Measurements from ENCODE around the gene LRBA. TPM values are rescaled to one million over a fixed set of nuclear protein-coding genes. Genes with fewer than 3 reads are reported as not detected.

The LRBA gene
- total RNA-seq, 1 experiment from 2014 or later, result 69.1 TPM

- TF ChIP-seq AFF4 (CRISPR knock-in tag; IDR thresholded peaks at IDR 0.05; ENCODE audit: borderline replicate concordance) (no peak), ATF1 (CRISPR knock-in tag; IDR thresholded peaks at IDR 0.05) (no peak), NR1H2 (CRISPR knock-in tag; IDR thresholded peaks at IDR 0.05) (no peak), E2F4 (CRISPR knock-in tag; IDR thresholded peaks at IDR 0.05; ENCODE audit: borderline replicate concordance, low read depth) (no peak), ZNF138 (CRISPR knock-in tag; conservative IDR thresholded peaks at IDR 0.05) (no peak), ZNF512 (CRISPR knock-in tag; IDR thresholded peaks at IDR 0.05; ENCODE audit: borderline replicate concordance) (no peak), ZNF416 (CRISPR knock-in tag; IDR thresholded peaks at IDR 0.05) (no peak), MYBL2 (CRISPR knock-in tag; IDR thresholded peaks at IDR 0.05) (no peak), E2F1 (CRISPR knock-in tag; IDR thresholded peaks at IDR 0.05) (no peak)
Observed at GRCh38 chr4:151052785-151053184, 37.7 kb upstream of the LRBA start (continued).

GRCh38 chr4:151049430-151049884 is 34.4 kb upstream of the LRBA start:
- peak overlapping the region; percentile 82 for H3K27ac Mint-ChIP-seq
- H3K9me3 Mint-ChIP-seq, result no peaks in the 10 kb centered on the region
- H3K36me3 Mint-ChIP-seq, result no peaks in the 10 kb centered on the region
- DNase-seq (ENCODE audit: low spot score) (peak; percentile 75), ATAC-seq (peak; percentile 86)
- POLR2A ChIA-PET, result interaction anchor here (1.8 kb wide), 1 partner anchor 34 kb away, joined by 8 read pairs; the partner anchor contains the start of gene LRBA
- H3K27me3 Mint-ChIP-seq (ENCODE audit: low read depth), result no peaks in the 10 kb centered on the region
- H3K4me1 Mint-ChIP-seq, result peaks cover 24% of the 10 kb centered on the region
- H3K4me3 Mint-ChIP-seq, result peak overlapping the region; percentile 67
- CTCF ChIA-PET, result interaction anchor here (1.0 kb wide), 2 partner anchors 49 to 89 kb away, joined by 3 read pairs; no protein-coding TSS in a partner anchor
- no peak for TF ChIP-seq NR3C1 (CRISPR knock-in tag; conservative IDR thresholded peaks at IDR 0.05; ENCODE audit: low read depth)
- no peak for TF ChIP-seq ZNF232 (CRISPR knock-in tag; IDR thresholded peaks at IDR 0.05)
- no peak for TF ChIP-seq ZSCAN18 (CRISPR knock-in tag; IDR thresholded peaks at IDR 0.05)
- peak; percentile 62; the same call in 1 of the 2 replicates for TF ChIP-seq FOXP1 (CRISPR knock-in tag; IDR thresholded peaks at IDR 0.05; ENCODE audit: borderline replicate concordance)
- no peak for TF ChIP-seq OVOL2 (CRISPR knock-in tag; IDR thresholded peaks at IDR 0.05; ENCODE audit: borderline replicate concordance)
- no peak for TF ChIP-seq E2F1 (CRISPR knock-in tag; IDR thresholded peaks at IDR 0.05)
- no peak for TF ChIP-seq AFF4 (CRISPR knock-in tag; IDR thresholded peaks at IDR 0.05; ENCODE audit: borderline replicate concordance)
- TF ChIP-seq HMGA2 (CRISPR knock-in tag; IDR thresholded peaks at IDR 0.05), result no peak
- TF ChIP-seq FOXJ3 (CRISPR knock-in tag; IDR thresholded peaks at IDR 0.05; ENCODE audit: borderline replicate concordance), result no peak
- TF ChIP-seq ZBTB43 (CRISPR knock-in tag; IDR thresholded peaks at IDR 0.05), result no peak
- no peak for TF ChIP-seq ZNF121 (CRISPR knock-in tag; IDR thresholded peaks at IDR 0.05)
- TF ChIP-seq SOX15 (CRISPR knock-in tag; IDR thresholded peaks at IDR 0.05), result no peak
- TF ChIP-seq CBFB (CRISPR knock-in tag; IDR thresholded peaks at IDR 0.05; ENCODE audit: low read depth), result no peak
